Right lobe of liver (tissue), 4 donors: ENCODE results near the gene PNPLA7.

ENCODE experiments used
- POLR2A ChIP-seq: fragments of 450-650 bp; IDR thresholded peaks from one replicate; pipeline ENCODE4 v1.6.1; 2017; ENCODE audit warnings: antibody characterized with exemption, mild to moderate bottlenecking
- TF ChIP-seq, protein P1 (sequence below), 4 donors: fragments of 200-600 bp in 3 of 4; fragments of 450-650 bp in 1 of 4; IDR thresholded peaks; one replicate each; pipeline versions ENCODE4 v1.5.1 to v1.8.0; 2016 to 2022; ENCODE audit warnings: antibody characterized with exemption in 4 of 4, mild to moderate bottlenecking in 2 of 4
- donor health status: DM: no; HTN: no; CAD: no.
- donor health status: DM: no; HTN: no; CAD: no.
- donor health status: DM: no; HTN: yes; CAD: no.

DNA sequence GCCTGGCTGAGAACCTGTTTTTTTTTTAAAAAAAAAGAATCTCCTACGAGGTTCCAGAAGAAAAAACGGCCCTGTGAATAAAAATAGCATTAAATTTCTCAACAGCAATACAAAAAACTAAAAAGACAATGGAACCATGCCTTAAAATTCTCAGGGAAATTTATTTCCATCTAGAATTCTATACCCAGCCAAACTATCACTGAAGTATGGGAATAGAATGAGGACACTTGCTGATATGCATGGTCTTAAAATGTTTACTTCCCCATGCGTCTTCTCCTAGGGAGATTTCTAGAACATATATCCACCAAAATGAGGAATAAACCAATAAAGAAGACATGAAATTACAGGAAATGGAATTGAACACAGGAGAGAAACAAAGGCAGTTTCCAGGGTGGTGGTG is 74.5 kb downstream of the PNPLA7 start:
- no peak for TF ChIP-seq POLR2A
- TF ChIP-seq, protein P1, sequence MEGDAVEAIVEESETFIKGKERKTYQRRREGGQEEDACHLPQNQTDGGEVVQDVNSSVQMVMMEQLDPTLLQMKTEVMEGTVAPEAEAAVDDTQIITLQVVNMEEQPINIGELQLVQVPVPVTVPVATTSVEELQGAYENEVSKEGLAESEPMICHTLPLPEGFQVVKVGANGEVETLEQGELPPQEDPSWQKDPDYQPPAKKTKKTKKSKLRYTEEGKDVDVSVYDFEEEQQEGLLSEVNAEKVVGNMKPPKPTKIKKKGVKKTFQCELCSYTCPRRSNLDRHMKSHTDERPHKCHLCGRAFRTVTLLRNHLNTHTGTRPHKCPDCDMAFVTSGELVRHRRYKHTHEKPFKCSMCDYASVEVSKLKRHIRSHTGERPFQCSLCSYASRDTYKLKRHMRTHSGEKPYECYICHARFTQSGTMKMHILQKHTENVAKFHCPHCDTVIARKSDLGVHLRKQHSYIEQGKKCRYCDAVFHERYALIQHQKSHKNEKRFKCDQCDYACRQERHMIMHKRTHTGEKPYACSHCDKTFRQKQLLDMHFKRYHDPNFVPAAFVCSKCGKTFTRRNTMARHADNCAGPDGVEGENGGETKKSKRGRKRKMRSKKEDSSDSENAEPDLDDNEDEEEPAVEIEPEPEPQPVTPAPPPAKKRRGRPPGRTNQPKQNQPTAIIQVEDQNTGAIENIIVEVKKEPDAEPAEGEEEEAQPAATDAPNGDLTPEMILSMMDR (IDR thresholded peaks at IDR 0.05), result no peak
